Upper lobe of right lung (tissue), 1 donor: ENCODE data around the gene FAM169A. TPM values are rescaled to one million over a fixed set of nuclear protein-coding genes. Genes with fewer than 3 reads are reported as not detected.

ENCODE experiments used
- ATAC-seq: fragments of 200-7000 bp; cut with Tn5 transposase; one replicate; pipeline ENCODE4 v1.9.1; 2020; ENCODE audit warnings: mild to moderate bottlenecking, moderate library complexity
- DNase-seq: peaks from one replicate; pipeline ENCODE4 v3.0.0-alpha.2; 2020
- H3K27ac ChIP-seq: fragments of 200-600 bp; one replicate; pipeline ENCODE4 v1.8.0; 2022
- H3K27me3 ChIP-seq: fragments of 200-600 bp; one replicate; pipeline ENCODE4 v1.8.0; 2022; ENCODE audit warnings: mild to moderate bottlenecking
- H3K36me3 ChIP-seq: fragments of 200-600 bp; one replicate; pipeline ENCODE4 v1.8.0; 2022
- H3K4me1 ChIP-seq: fragments of 200-600 bp; one replicate; pipeline ENCODE4 v1.8.0; 2022
- H3K4me3 ChIP-seq: fragments of 200-600 bp; one replicate; pipeline ENCODE4 v1.8.0; 2022; ENCODE audit warnings: mild to moderate bottlenecking
- H3K9me3 ChIP-seq: fragments of 200-600 bp; one replicate; pipeline ENCODE4 v1.8.0; 2022
- CTCF ChIP-seq: fragments of 200-600 bp; IDR thresholded peaks from one replicate; pipeline ENCODE4 v1.8.0; 2022; ENCODE audit warnings: antibody characterized with exemption
- intact Hi-C: fragments of 100-400 bp; cut with DNase I; formaldehyde crosslinking; loops from one replicate; pipeline ENCODE4 v1.11.0; 2022
- total RNA-seq: library from RNA; stranded (reverse); fragmentation: NEBNext Ultra II Directional; extraction: Animal tissue kit (Norgen Biotek cat#: 25700); gene quantifications from one replicate; pipeline ENCODE4 v1.2.1, GENCODE V29; 2021
- donor health status: DM: no; HTN: yes; CAD: no; lungs with severe emphysema.

Gene FAM169A
- total RNA-seq, 1 donor from 2014 or later, result 0.84 TPM

- intact Hi-C loops, result no loop called here
- no peak for ATAC-seq
- Histone ChIP-seq H3K9me3 (no peaks in the 10 kb centered on the region), H3K4me3 (no peak overlapping the region), H3K36me3 (no peaks in the 10 kb centered on the region), H3K4me1 (no peaks in the 10 kb centered on the region), H3K27ac (no peak overlapping the region), H3K27me3 (no peaks in the 10 kb centered on the region)
- no peak for DNase-seq
- TF ChIP-seq CTCF, result no peak
Observed at GRCh38 chr5:74850030-74850429, 16.2 kb downstream of the FAM169A start.

GRCh38 chr5:74848553-74849025, 17.6 kb downstream of the FAM169A start:
- Histone ChIP-seq H3K4me3 (no peak overlapping the region), H3K36me3 (no peaks in the 10 kb centered on the region), H3K4me1 (no peaks in the 10 kb centered on the region), H3K27me3 (no peaks in the 10 kb centered on the region), H3K27ac (no peak overlapping the region), H3K9me3 (no peaks in the 10 kb centered on the region)
- no peak for DNase-seq
- TF ChIP-seq CTCF, result no peak
- intact Hi-C loops, result no loop called here
- no peak for ATAC-seq

- no peak for DNase-seq
- no peak for ATAC-seq
- Histone ChIP-seq H3K27me3 (no peaks in the 10 kb centered on the region), H3K4me3 (no peak overlapping the region), H3K9me3 (no peaks in the 10 kb centered on the region), H3K27ac (no peak overlapping the region), H3K4me1 (no peaks in the 10 kb centered on the region), H3K36me3 (no peaks in the 10 kb centered on the region)
- intact Hi-C loops, result no loop called here
- no peak for TF ChIP-seq CTCF
Observed at GRCh38 chr5:74839229-74839628, 27.0 kb downstream of the FAM169A start.

GRCh38 chr5:74838262-74838661, 27.9 kb downstream of the FAM169A start:
- DNase-seq (no peak), ATAC-seq (no peak)

GRCh38 chr5:74837115-74837514, 29.1 kb downstream of the FAM169A start:
- no peaks in the 10 kb centered on the region for H3K9me3 ChIP-seq
- DNase-seq (no peak), ATAC-seq (no peak)
- H3K4me1 ChIP-seq, result no peaks in the 10 kb centered on the region
- no peak for TF ChIP-seq CTCF
- intact Hi-C loops, result no loop called here
- H3K4me3 ChIP-seq, result no peak overlapping the region
- no peaks in the 10 kb centered on the region for H3K36me3 ChIP-seq
- no peaks in the 10 kb centered on the region for H3K27me3 ChIP-seq
- H3K27ac ChIP-seq, result no peak overlapping the region

More at GRCh38 chr5:74838262-74838661, 27.9 kb downstream of the FAM169A start:
- Histone ChIP-seq H3K27me3 (no peaks in the 10 kb centered on the region), H3K36me3 (no peaks in the 10 kb centered on the region), H3K27ac (no peak overlapping the region), H3K9me3 (no peaks in the 10 kb centered on the region), H3K4me3 (no peak overlapping the region), H3K4me1 (no peaks in the 10 kb centered on the region)
- intact Hi-C loops, result no loop called here
- no peak for TF ChIP-seq CTCF
